Measurements from ENCODE around the gene LCA5L.

DNA sequence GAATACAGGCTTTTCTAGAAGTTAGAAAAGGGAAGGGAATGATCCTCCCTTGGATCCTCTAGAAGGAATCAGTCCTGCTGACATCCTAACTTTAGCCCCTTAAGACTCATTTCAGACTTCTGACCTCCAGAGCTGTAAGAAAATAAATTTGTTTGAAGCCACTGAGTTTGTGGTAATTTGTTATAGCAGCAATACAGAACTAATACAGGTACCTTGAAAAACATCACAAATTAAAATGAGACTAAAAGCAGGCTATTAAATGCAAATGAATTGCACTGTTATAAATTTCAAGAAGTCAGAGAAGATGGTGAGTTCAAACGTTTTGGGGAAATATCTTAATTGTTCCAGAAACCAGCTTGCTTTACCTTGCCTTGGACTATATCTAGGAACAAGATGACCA lies 6.3 kb downstream of the LCA5L start:
- TF ChIP-seq, protein P1, sequence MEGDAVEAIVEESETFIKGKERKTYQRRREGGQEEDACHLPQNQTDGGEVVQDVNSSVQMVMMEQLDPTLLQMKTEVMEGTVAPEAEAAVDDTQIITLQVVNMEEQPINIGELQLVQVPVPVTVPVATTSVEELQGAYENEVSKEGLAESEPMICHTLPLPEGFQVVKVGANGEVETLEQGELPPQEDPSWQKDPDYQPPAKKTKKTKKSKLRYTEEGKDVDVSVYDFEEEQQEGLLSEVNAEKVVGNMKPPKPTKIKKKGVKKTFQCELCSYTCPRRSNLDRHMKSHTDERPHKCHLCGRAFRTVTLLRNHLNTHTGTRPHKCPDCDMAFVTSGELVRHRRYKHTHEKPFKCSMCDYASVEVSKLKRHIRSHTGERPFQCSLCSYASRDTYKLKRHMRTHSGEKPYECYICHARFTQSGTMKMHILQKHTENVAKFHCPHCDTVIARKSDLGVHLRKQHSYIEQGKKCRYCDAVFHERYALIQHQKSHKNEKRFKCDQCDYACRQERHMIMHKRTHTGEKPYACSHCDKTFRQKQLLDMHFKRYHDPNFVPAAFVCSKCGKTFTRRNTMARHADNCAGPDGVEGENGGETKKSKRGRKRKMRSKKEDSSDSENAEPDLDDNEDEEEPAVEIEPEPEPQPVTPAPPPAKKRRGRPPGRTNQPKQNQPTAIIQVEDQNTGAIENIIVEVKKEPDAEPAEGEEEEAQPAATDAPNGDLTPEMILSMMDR (IDR thresholded peaks at IDR 0.05): no peak
- TF ChIP-seq POLR2A (IDR thresholded peaks at IDR 0.05): no peak

Measured in uterus (tissue), 2 donors.